CD4-positive, alpha-beta T cell treated with Interleukin-2 at 100 ng/mL for 4 hours (primary cell): ENCODE data around the gene OXSR1.
"Not testable (repeated sequence)": the region's sequence is repeated elsewhere in the genome, so short reads cannot be mapped to it uniquely, and the experiment has no call there.

ENCODE experiments used
- DNase-seq: peaks from one replicate; pipeline ENCODE4 v3.0.0-alpha.2; 2020; ENCODE audit warnings: low spot score

Gene OXSR1

GRCh38 chr3:38271553-38271952, 106.2 kb downstream of the OXSR1 start:
- no peak for DNase-seq

- no peak for DNase-seq
Observed at GRCh38 chr3:38274864-38275649, 109.7 kb downstream of the OXSR1 start.

DNA sequence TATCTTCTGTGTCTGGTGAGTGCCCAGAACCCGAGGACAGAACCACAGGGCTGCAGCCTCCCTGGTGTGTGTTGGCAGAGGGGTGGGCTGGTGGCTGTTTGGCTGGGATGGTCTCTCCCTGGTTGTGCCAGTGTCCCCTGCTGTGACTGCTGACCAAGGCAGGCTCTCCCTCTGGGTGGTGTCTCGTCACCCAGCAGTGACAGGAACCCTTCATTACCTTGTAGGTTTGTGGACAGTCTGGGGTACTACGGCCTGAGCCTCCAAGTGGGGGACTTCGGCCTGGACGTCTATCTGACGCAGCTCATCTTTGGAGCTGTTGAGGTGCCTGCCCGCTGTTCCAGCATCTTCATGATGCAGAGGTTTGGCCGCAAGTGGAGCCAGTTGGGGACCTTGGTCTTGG, 110.3 kb downstream of the OXSR1 start:
- no peak for DNase-seq

- no peak for DNase-seq
Observed at GRCh38 chr3:38276081-38276916, 111.0 kb downstream of the OXSR1 start.

DNA sequence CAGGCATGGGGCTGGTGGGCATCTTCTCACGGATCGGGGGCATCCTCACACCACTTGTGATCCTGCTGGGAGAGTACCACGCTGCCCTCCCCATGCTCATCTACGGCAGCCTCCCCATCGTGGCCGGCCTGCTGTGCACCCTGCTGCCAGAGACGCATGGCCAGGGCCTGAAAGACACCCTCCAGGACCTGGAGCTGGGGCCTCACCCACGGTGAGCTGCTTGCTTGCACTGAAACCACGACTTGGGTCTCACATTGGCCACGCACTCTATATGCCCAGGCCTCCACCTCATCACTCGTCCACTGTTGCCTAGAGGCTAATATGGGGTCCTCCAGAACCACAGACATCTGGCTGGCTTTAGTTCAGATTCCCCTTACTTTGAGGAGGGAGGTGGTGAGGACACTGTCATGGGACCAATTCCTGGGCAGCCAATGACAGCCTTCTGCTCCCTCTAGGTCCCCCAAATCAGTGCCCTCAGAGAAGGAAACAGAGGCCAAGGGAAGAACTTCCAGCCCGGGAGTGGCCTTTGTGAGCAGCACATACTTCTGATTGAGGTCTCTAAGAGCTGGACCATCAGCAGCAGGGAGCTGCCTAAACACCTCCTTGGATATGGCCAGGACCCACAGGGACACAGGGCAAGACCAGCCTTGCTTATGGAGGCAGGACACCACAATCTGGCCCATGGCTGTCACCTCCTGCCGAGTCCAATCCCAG, 111.7 kb downstream of the OXSR1 start:
- DNase-seq = no peak

DNA sequence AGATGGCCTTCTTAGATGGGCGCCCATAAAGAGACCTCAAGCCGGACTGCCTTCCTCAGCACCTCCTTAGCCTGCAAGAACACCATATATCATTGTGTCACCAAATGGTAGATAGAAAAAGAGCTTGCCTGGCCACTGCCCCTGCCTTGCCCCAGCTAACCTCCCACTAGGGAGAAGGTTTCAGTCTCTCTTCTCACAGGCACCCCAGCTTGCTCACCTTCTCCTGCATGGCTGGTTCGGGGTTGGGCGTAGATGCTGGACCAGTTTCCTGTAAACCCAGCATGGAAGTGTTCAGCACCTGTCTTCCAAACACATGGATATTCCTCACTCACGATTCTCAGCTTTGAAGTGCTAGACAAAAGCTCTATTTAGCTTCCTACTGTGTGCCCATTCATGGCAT, 113.5 kb downstream of the OXSR1 start:
- DNase-seq = no peak

GRCh38 chr3:38281895-38282686, 116.8 kb downstream of the OXSR1 start, which contains the start of gene SLC22A14:
SLC22A14 (plus strand) TSS chr3:38282294; CDS start chr3:38306027, 23,733 bp downstream.
- DNase-seq = no peak

GRCh38 chr3:38283810-38284755, 118.7 kb downstream of the OXSR1 start:
- no peak for DNase-seq

DNA sequence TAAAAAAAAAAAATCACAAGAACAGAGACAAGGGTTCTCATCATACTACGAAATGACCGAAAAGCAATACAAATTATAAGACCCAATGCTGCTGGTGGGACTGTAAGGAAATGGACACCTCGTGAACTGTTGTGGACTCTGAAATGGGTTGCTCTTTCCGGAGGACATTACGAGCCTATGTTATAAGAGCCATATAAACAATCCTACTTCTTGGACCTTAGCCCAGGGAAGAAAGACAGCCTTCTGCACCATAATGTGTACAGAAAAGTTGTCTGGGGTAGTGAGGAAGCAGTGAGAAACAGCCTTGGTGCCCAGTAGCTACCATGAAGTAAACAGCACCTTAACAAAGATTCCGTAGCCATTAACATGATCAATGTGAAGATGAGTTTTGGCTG, 119.4 kb downstream of the OXSR1 start:
- DNase-seq = no peak

DNA sequence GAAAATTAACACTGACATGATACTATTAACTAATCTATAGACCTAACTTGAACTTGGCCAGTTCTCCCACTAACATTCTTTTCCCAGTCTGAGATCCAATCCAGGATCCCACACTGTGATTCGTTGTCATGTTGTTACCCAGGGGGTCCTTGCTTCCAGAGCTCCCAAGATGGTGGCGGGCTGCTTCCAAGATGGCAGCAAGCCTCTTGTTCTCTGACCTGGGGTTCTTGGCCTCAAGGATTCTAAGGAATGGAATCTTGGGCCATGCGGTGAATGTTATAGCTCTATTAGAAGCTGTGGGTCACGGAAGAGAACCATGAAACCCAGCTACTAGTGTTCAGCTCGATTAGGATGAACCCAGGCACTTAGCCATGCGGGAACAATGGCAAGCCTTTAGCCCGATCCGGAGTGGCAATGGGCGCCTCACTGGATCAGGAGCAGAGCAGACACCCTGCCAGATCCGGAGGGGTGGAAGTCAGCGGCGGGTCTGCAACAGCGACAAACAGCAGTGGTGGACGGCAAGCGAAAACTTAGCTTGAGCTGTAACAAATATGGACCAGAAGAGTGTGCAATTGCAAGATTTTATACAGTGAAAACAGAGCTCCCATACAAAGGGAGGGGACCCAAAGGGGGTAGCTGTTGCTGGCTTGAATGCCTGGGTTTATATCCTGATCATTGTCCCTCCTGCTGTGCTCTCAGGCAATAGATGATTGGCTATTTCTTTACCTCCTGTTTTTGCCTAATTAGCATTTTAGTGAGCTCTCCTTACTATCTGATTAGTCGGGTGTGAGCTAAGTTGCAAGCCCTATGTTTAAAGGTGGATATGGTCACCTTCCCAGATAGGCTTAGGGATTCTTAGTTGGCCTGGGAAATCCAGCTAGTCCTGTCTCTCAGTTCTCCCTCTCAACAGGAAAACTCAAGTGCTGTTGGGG, 124.2 kb downstream of the OXSR1 start:
- not testable (repeated sequence) for DNase-seq

DNA sequence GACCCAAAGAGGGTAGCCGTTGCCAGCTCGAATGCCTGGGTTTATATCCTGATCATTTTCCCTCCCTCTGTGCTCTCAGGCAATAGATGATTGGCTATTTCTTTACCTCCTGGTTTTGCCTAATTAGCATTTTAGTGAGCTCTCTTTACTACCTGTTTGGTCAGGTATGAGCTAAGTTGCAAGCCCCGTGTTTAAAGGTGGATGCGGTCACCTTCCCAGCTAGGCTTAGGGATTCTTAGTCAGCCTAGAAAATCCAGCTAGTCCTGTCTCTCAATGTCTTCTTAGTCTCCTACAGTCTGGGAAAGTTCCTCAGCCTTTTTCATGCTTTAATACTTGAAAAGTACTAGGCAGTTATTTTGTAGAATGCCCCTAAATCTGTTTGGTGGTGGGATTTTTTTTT, 131.7 kb downstream of the OXSR1 start:
- DNase-seq = not testable (repeated sequence)

GRCh38 chr3:38297537-38297936, 132.2 kb downstream of the OXSR1 start:
- DNase-seq = no peak

- DNase-seq = no peak
Observed at GRCh38 chr3:38297947-38298711, 132.8 kb downstream of the OXSR1 start.
